DND-41 (cell line): Measurements from ENCODE around the gene PELI2.

Experiments
- EZH2 ChIP-seq: IDR thresholded peaks from 3 replicates; pipeline ENCODE4 v1.6.1; 2012; ENCODE audit warnings: borderline replicate concordance, low read depth, mild to moderate bottlenecking, moderate library complexity, low read length, inconsistent platforms; ENCODE audit not compliant: severe bottlenecking
- TF ChIP-seq, protein P1 (sequence below): IDR thresholded peaks from 2 replicates; pipeline ENCODE4 v1.5.1; 2012; ENCODE audit warnings: borderline replicate concordance, low read length, moderate library complexity, mild to moderate bottlenecking; ENCODE audit not compliant: poor library complexity, severe bottlenecking; ENCODE audit errors: extremely low read depth

DNA sequence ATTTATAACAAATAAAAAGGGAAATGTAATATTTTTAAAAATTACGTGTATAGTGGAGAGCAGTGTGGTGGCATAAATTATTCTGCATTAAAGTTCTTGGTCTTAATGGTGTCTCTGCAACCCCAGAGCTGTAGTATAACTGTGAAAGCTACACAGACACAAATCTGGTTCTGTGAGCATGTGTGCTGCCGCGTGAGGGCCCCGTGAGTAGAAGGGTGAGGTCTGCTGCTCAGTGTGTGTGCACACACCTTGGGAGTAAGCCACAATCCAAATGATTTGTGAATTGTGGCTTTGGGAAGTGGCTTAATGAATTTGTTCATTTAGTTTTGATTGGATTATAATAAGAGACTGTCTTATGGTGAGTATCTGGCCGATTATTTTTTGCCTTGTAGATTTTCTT lies 16.8 kb downstream of the PELI2 start:
- TF ChIP-seq, protein P1, sequence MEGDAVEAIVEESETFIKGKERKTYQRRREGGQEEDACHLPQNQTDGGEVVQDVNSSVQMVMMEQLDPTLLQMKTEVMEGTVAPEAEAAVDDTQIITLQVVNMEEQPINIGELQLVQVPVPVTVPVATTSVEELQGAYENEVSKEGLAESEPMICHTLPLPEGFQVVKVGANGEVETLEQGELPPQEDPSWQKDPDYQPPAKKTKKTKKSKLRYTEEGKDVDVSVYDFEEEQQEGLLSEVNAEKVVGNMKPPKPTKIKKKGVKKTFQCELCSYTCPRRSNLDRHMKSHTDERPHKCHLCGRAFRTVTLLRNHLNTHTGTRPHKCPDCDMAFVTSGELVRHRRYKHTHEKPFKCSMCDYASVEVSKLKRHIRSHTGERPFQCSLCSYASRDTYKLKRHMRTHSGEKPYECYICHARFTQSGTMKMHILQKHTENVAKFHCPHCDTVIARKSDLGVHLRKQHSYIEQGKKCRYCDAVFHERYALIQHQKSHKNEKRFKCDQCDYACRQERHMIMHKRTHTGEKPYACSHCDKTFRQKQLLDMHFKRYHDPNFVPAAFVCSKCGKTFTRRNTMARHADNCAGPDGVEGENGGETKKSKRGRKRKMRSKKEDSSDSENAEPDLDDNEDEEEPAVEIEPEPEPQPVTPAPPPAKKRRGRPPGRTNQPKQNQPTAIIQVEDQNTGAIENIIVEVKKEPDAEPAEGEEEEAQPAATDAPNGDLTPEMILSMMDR = no peak
- no peak for TF ChIP-seq EZH2
